ENCODE measurements around the gene CNTRL. TPM values are rescaled to one million over a fixed set of nuclear protein-coding genes. Genes with fewer than 3 reads are reported as not detected.
A peak's percentile ranks its signal among the peaks of the same experiment; 100 is the strongest.

The CNTRL gene
- total RNA-seq, 1 experiment from 2014 or later = 11.2 TPM

DNA sequence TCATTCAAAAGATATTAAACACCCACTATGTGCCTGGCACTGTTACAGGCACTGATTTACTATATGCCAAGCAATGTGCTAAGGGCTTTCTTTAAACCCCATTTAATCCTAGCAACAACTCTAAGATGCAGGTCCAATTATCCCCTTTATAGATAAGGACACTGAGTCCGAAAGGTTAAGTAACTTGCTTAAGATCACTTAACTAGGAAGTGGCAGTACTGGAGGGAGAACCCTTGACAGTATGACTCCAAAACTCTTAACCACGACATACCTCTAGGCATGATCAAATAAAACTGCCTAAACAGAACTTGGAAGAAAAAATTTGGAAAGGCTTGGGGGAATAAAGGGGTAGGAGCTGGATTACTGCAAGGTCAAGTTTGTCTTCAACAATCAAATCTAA lies 125.2 kb downstream of the CNTRL start:
- CTCF ChIA-PET = no interaction called here
- Mint-ChIP-seq H3K27ac (ENCODE audit: unreplicated experiment) (peak overlapping the region; percentile 63), H3K27me3 (ENCODE audit: unreplicated experiment) (no peaks in the 10 kb centered on the region), H3K4me3 (ENCODE audit: low read depth, unreplicated experiment) (peak overlapping the region; percentile 82), H3K4me1 (ENCODE audit: low read depth, unreplicated experiment) (peaks cover 20% of the 10 kb centered on the region), H3K9me3 (ENCODE audit: low read depth, unreplicated experiment) (no peaks in the 10 kb centered on the region), H3K36me3 (ENCODE audit: insufficient read depth, unreplicated experiment) (peaks cover 26% of the 10 kb centered on the region)
- no peak for DNase-seq
- TF ChIP-seq, protein P1, sequence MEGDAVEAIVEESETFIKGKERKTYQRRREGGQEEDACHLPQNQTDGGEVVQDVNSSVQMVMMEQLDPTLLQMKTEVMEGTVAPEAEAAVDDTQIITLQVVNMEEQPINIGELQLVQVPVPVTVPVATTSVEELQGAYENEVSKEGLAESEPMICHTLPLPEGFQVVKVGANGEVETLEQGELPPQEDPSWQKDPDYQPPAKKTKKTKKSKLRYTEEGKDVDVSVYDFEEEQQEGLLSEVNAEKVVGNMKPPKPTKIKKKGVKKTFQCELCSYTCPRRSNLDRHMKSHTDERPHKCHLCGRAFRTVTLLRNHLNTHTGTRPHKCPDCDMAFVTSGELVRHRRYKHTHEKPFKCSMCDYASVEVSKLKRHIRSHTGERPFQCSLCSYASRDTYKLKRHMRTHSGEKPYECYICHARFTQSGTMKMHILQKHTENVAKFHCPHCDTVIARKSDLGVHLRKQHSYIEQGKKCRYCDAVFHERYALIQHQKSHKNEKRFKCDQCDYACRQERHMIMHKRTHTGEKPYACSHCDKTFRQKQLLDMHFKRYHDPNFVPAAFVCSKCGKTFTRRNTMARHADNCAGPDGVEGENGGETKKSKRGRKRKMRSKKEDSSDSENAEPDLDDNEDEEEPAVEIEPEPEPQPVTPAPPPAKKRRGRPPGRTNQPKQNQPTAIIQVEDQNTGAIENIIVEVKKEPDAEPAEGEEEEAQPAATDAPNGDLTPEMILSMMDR (IDR thresholded peaks at IDR 0.05; ENCODE audit: unreplicated experiment) = no peak
- intact Hi-C loops (cut with micrococcal nuclease; ENCODE audit: unreplicated experiment) = no loop called here
- no TSS peak for BruUV-seq (replicated peaks)

DNA sequence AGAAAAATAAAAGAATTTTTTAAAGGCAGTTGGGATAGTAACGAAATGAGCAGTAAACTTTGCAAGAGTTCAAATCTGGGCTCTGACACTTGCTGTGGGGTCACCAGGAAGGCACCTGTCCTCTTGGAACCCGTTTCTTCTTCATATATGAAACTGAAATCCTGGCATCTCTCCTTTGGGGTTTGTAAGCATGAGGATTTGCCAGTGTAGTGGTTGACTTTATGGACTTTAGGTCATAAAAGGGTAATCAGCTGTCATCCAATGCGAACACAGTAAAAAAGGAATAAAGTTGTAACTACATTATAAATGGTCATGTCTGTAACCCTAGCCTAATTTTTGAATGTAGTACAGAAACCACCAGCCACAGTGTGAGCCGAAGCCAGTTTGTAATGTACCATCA lies 125.6 kb downstream of the CNTRL start:
- Mint-ChIP-seq H3K36me3 (ENCODE audit: insufficient read depth, unreplicated experiment) (peaks cover 26% of the 10 kb centered on the region), H3K4me1 (ENCODE audit: low read depth, unreplicated experiment) (peaks cover 16% of the 10 kb centered on the region), H3K9me3 (ENCODE audit: low read depth, unreplicated experiment) (no peaks in the 10 kb centered on the region), H3K27me3 (ENCODE audit: unreplicated experiment) (no peaks in the 10 kb centered on the region), H3K4me3 (ENCODE audit: low read depth, unreplicated experiment) (peak overlapping the region; percentile 82), H3K27ac (ENCODE audit: unreplicated experiment) (peak overlapping the region; percentile 63)
- TF ChIP-seq, protein P1 (IDR thresholded peaks at IDR 0.05; ENCODE audit: unreplicated experiment) = no peak
- intact Hi-C loops (cut with micrococcal nuclease; ENCODE audit: unreplicated experiment) = no loop called here
- BruUV-seq (replicated peaks) = TSS peak; percentile 47
- CTCF ChIA-PET = no interaction called here
- no peak for DNase-seq

DNA sequence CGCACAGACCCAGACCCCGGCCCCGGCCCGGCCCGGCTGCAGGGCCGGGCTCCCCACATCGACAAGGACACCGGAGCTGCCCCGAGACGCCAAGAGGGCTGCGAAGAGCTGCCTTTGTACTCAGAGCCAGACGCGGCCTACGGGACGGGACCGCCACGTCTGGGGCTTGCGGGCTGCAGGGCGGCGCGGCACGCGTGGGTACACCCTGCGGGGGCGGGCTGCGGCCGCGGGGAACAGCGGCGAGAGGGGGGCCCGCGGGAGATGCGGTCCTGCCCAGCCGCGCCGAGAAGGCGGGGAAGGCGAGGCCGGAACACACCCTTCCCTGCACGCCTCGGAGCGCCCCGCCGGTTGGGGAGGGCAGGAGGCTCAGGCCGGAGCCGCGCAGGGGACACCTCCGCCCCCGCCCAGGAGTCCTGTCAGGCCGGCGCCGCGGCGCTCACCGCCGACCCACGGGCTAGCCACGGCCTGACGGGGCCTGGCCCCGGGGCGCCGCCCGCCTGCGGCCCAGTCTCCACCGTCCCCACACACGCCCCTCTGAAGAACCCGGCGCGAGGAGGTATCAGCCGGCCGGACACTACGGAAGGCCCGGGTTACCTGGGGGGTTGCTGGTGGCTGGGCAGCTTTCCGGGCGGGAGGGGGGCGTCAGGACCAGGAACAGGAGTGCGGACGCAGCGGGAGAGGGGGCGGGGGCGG lies 126.4 kb downstream of the CNTRL start:
- CTCF ChIA-PET = no interaction called here
- no peaks in the 10 kb centered on the region for H3K9me3 Mint-ChIP-seq (ENCODE audit: low read depth, unreplicated experiment)
- peak; percentile 24 for DNase-seq
- TF ChIP-seq, protein P1 (IDR thresholded peaks at IDR 0.05; ENCODE audit: unreplicated experiment) = no peak
- intact Hi-C loops (cut with micrococcal nuclease; ENCODE audit: unreplicated experiment) = no loop called here
- H3K27ac Mint-ChIP-seq (ENCODE audit: unreplicated experiment) = peak overlapping the region; percentile 52
- H3K4me1 Mint-ChIP-seq (ENCODE audit: low read depth, unreplicated experiment) = peaks cover 7% of the 10 kb centered on the region
- H3K27me3 Mint-ChIP-seq (ENCODE audit: unreplicated experiment) = no peaks in the 10 kb centered on the region
- peak overlapping the region; percentile 82 for H3K4me3 Mint-ChIP-seq (ENCODE audit: low read depth, unreplicated experiment)
- peaks cover 26% of the 10 kb centered on the region for H3K36me3 Mint-ChIP-seq (ENCODE audit: insufficient read depth, unreplicated experiment)
- no TSS peak for BruUV-seq (replicated peaks)

DNA sequence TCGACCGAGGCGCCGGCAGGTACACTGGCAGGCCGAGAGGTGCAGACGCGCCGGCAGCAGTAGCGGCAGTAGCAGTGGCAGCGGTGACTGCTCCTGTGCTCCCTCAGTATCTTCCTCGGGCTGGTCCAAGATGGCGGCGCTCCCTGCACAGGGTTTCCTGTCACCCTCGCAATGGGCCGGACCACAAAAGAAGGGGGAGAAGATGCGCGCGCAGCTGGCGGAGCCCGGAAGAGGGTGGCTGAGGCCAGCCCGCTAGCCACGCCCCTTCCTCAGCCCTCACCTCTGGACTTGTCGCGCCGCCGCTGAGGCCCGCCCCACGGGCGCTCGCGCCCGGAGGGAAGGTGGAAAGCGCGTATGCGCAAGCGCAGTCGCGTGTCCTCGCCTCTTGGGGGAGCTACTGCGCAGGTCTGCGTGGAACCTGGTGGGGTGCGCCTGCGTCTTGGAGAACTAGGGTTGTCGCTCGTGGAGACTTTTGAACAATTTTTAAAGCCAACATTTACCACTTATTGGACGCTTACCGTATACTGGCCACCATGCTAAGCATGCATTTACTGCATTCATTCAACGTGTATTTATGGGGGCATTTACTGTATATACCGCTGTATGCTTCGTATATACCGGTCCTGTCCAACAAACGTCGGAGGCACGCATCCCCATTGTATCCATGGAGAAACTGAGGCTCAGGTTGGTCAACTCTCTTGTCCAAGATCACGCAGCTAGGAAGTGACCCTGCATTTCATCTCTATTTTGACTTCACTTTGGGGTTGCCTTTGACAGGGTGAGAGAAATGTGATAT lies 127.2 kb downstream of the CNTRL start, which contains the start of gene RAB14:
RAB14 (minus strand) TSS at position 132 of the 796 bp plus-strand sequence. CDS start 8,457 bp downstream, outside the sequence.
- intact Hi-C loops (cut with micrococcal nuclease; ENCODE audit: unreplicated experiment) = no loop called here
- BruUV-seq (replicated peaks) = no TSS peak

More for the DNA sequence above, 127.2 kb downstream of the CNTRL start, which contains the start of gene RAB14:
- CTCF ChIA-PET = no interaction called here
- peaks cover 7% of the 10 kb centered on the region for H3K4me1 Mint-ChIP-seq (ENCODE audit: low read depth, unreplicated experiment)
- TF ChIP-seq, protein P1 (IDR thresholded peaks at IDR 0.05; ENCODE audit: unreplicated experiment) = peak; percentile 19
- H3K27me3 Mint-ChIP-seq (ENCODE audit: unreplicated experiment) = no peaks in the 10 kb centered on the region
- H3K36me3 Mint-ChIP-seq (ENCODE audit: insufficient read depth, unreplicated experiment) = peaks cover 26% of the 10 kb centered on the region
- DNase-seq = peak; percentile 97
- H3K27ac Mint-ChIP-seq (ENCODE audit: unreplicated experiment) = peak within 1 kb of the TSS; percentile 52
- H3K9me3 Mint-ChIP-seq (ENCODE audit: low read depth, unreplicated experiment) = no peaks in the 10 kb centered on the region
- H3K4me3 Mint-ChIP-seq (ENCODE audit: low read depth, unreplicated experiment) = peak within 1 kb of the TSS; percentile 82

Measured in Calu3 (cell line).